Chondrocyte (in vitro differentiated cells): Measurements from ENCODE around the gene DGKD. TPM values are rescaled to one million over a fixed set of nuclear protein-coding genes. Genes with fewer than 3 reads are reported as not detected.
A peak's percentile ranks its signal among the peaks of the same experiment; 100 is the strongest.

Experiments used
- DNase-seq: peaks from one replicate; pipeline ENCODE4 v3.0.0; 2021; ENCODE audit warnings: mixed read lengths, low spot score
- H3K27ac Mint-ChIP-seq: one replicate; pipeline ENCODE4 v1.8.0; 2021; ENCODE audit warnings: mild to moderate bottlenecking, moderate library complexity, mixed read lengths; ENCODE audit not compliant: unreplicated experiment
- H3K27me3 Mint-ChIP-seq: 2 replicates; pipeline ENCODE4 v1.8.0; 2021; ENCODE audit warnings: low read depth, mixed read lengths
- H3K36me3 Mint-ChIP-seq: 2 replicates; pipeline ENCODE4 v1.8.0; 2021; ENCODE audit warnings: low read depth, mixed read lengths
- H3K4me1 Mint-ChIP-seq: 2 replicates; pipeline ENCODE4 v1.8.0; 2021; ENCODE audit warnings: low read depth, mild to moderate bottlenecking, mixed read lengths
- H3K4me3 Mint-ChIP-seq: one replicate; pipeline ENCODE4 v1.8.0; 2021; ENCODE audit warnings: mild to moderate bottlenecking, moderate library complexity, mixed read lengths; ENCODE audit not compliant: unreplicated experiment
- H3K9me3 Mint-ChIP-seq: 2 replicates; pipeline ENCODE4 v1.8.0; 2021; ENCODE audit warnings: low read depth, mixed read lengths
- CTCF ChIP-seq: fragments of 200-600 bp; sonication (generic); IDR thresholded peaks from 2 replicates; pipeline ENCODE4 v1.5.0; 2021; ENCODE audit warnings: antibody characterized with exemption, mild to moderate bottlenecking, moderate library complexity
- total RNA-seq: library from RNA; stranded (reverse); gene quantifications from 3 replicates; pipeline ENCODE4 v1.2.1, GENCODE V29; 2021

DGKD gene
- total RNA-seq, 1 donor from 2014 or later, result 66.3 TPM

GRCh38 chr2:233416706-233417105, 62.4 kb downstream of the DGKD start:
- peak overlapping the region; percentile 64 for H3K27ac Mint-ChIP-seq
- H3K9me3 Mint-ChIP-seq, result peaks cover 12% of the 10 kb centered on the region
- peak; percentile 34 for TF ChIP-seq CTCF
- DNase-seq, result no peak
- H3K4me3 Mint-ChIP-seq, result peak overlapping the region; percentile 21
- H3K4me1 Mint-ChIP-seq, result peaks cover 90% of the 10 kb centered on the region
- H3K27me3 Mint-ChIP-seq, result no peaks in the 10 kb centered on the region
- peaks cover 4% of the 10 kb centered on the region for H3K36me3 Mint-ChIP-seq

GRCh38 chr2:233417282-233417681, 63.0 kb downstream of the DGKD start:
- peaks cover 2% of the 10 kb centered on the region for H3K36me3 Mint-ChIP-seq
- no peak for TF ChIP-seq CTCF
- H3K27me3 Mint-ChIP-seq, result no peaks in the 10 kb centered on the region
- DNase-seq, result no peak
- no peak overlapping the region for H3K4me3 Mint-ChIP-seq
- H3K4me1 Mint-ChIP-seq, result peaks cover 95% of the 10 kb centered on the region
- H3K27ac Mint-ChIP-seq, result peak overlapping the region; percentile 94
- peaks cover 6% of the 10 kb centered on the region for H3K9me3 Mint-ChIP-seq

DNA sequence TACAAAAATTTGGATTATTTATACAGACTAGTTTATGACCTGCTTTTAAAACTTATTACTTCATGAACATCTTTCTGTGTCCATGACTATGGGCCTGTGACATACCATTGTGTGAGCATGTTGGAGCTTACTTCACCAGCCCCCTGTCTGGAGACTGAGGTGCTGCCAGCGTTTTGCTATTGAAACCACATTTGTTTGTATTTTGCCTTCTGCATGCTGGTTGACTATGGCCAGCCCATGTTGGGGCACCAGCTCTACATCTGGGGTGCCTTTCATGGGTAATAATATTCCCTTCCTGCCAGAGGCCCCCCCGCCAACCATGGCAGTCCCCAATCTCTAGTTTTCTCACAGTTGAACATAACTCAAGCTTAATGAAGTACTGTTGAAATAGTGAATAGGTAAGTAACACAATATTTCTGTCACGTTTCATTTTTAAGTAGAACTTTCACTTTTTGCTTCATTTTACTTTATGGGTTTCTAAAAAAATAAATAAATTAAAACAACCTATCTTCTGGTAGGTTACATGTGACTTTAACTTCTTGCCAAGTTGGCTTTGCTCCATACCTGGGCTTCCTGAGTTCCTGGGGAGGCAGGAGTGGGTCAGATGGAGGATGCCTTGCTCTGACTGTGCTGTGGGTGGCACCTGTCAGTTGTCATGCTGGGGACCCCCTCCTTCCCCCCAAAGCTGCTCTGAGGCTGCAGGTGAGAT, 63.9 kb downstream of the DGKD start:
- Mint-ChIP-seq H3K4me1 (peaks cover 96% of the 10 kb centered on the region), H3K27me3 (no peaks in the 10 kb centered on the region), H3K27ac (peak overlapping the region; percentile 94), H3K4me3 (no peak overlapping the region), H3K36me3 (no peaks in the 10 kb centered on the region), H3K9me3 (no peaks in the 10 kb centered on the region)
- TF ChIP-seq CTCF, result no peak
- no peak for DNase-seq

DNA sequence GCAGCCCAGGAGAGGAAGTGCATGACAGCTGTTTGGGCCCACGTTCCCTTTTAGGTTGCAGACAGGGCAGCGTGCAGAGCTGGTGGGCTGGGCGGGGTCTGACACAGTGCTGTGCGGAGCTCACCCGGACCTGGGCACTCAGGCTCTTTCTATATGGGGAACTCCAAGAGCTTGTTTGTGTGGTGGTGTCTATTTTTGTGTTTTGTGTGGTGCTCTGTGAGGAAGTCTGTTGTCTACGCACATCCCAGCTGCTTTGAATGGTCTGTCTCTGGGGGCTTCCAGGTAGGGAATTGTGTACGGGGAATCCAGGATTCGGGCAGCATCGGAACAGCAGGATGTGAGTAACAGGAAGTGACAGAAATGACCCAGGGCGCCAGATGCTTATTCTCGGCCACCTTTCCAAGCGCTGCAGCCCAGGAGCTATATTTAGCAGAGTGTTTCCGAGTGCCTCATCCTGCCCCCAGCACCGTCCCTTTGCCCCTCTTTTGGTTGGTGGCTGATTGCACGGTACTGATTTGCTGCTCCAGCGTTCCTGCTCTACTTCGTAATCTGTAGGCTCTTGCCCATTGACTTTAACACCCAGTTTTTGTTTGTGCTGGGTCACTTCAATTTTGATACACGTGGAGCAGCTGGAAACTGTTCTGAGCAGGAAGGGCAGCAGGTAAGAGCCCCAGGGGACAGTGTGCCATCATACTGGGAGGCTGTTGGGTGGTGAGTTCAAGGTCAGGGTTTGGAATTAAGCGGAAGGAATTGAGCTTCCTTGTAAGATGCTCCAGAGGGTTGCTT, 64.7 kb downstream of the DGKD start:
- Mint-ChIP-seq H3K9me3 (no peaks in the 10 kb centered on the region), H3K27ac (peak overlapping the region; percentile 94)
- no peak for DNase-seq

More for the DNA sequence above, 64.7 kb downstream of the DGKD start:
- H3K4me1 Mint-ChIP-seq, result peaks cover 92% of the 10 kb centered on the region
- peak overlapping the region; percentile 60 for H3K4me3 Mint-ChIP-seq
- TF ChIP-seq CTCF, result no peak
- H3K27me3 Mint-ChIP-seq, result no peaks in the 10 kb centered on the region
- no peaks in the 10 kb centered on the region for H3K36me3 Mint-ChIP-seq
